Sciatic nerve (tissue), 2 donors: ENCODE measurements around the gene A4GNT. TPM values are rescaled to one million over a fixed set of nuclear protein-coding genes. Genes with fewer than 3 reads are reported as not detected.
"Not testable (repeated sequence)": the region's sequence is repeated elsewhere in the genome, so short reads cannot be mapped to it uniquely, and the experiment has no call there.

ENCODE experiments used
- ATAC-seq: fragments of 200-7000 bp; cut with Tn5 transposase; one replicate; pipeline ENCODE4 v1.9.1; 2020; ENCODE audit warnings: mild to moderate bottlenecking, moderate library complexity
- DNase-seq: peaks from one replicate; pipeline ENCODE4 v3.0.0-alpha.2; 2020; ENCODE audit warnings: low spot score
- intact Hi-C: fragments of 100-400 bp; cut with DNase I; formaldehyde crosslinking; loops from one replicate; pipeline ENCODE4 v1.14.2; 2022
- total RNA-seq: library from RNA; stranded (reverse); fragmentation: NEBNext Ultra II Directional; extraction: Animal tissue kit (Norgen Biotek cat#: 25700); gene quantifications from one replicate; pipeline ENCODE4 v1.2.1, GENCODE V29; 2021
- donor health status: DM: no; HTN: no; CAD: no.
- donor health status: DM: no; HTN: no; CAD: no.

A4GNT gene
- total RNA-seq, 1 donor from 2014 or later: not detected

GRCh38 chr3:138124706-138125355 lies 7.4 kb downstream of the A4GNT start:
- intact Hi-C loops: no loop called here
- ATAC-seq: no peak
- no peak for DNase-seq

- intact Hi-C loops: no loop called here
- DNase-seq (no peak), ATAC-seq (no peak)
Observed at GRCh38 chr3:138124188-138124587, 8.0 kb downstream of the A4GNT start.

- DNase-seq: no peak
- intact Hi-C loops: loop anchor here (5.0 kb wide), 1 partner anchor 52 kb away; no protein-coding TSS in a partner anchor
- ATAC-seq: no peak
Observed at GRCh38 chr3:138119423-138119766, 12.8 kb downstream of the A4GNT start.

GRCh38 chr3:138118612-138119422 lies 13.4 kb downstream of the A4GNT start:
- DNase-seq (peak; percentile 86), ATAC-seq (peak; percentile 58)
- intact Hi-C loops: loop anchor here (5.0 kb wide), 1 partner anchor 52 kb away; no protein-coding TSS in a partner anchor

GRCh38 chr3:138114988-138115971 lies 16.9 kb downstream of the A4GNT start, which contains the start of gene DZIP1L:
Gene DZIP1L, minus strand, starts transcription at chr3:138115608. Its CDS starts 11,637 bp downstream, at chr3:138103971.
- intact Hi-C loops: loop anchor here (2.0 to 5.0 kb wide), 2 partner anchors 48 to 70 kb away; no protein-coding TSS in a partner anchor
- ATAC-seq (peak; percentile 94), DNase-seq (peak; percentile 77)

- intact Hi-C loops: loop anchor here (2.0 kb wide), 1 partner anchor 70 kb away; no protein-coding TSS in a partner anchor
- ATAC-seq (peak; percentile 41), DNase-seq (no peak)
Observed at GRCh38 chr3:138114431-138114918, 17.7 kb downstream of the A4GNT start.

- DNase-seq (no peak), ATAC-seq (no peak)
- intact Hi-C loops: no loop called here
Observed at GRCh38 chr3:138113326-138113725, 18.9 kb downstream of the A4GNT start.

- DNase-seq: no peak
- ATAC-seq: no peak
- intact Hi-C loops: no loop called here
Observed at GRCh38 chr3:138112362-138112761, 19.8 kb downstream of the A4GNT start.

- DNase-seq: no peak
- no peak for ATAC-seq
- intact Hi-C loops: no loop called here
Observed at GRCh38 chr3:138105598-138105997, 26.6 kb downstream of the A4GNT start.

- intact Hi-C loops: no loop called here
- ATAC-seq: no peak
- no peak for DNase-seq
Observed at GRCh38 chr3:138103466-138103865, 28.7 kb downstream of the A4GNT start.

GRCh38 chr3:138101351-138101940 lies 30.7 kb downstream of the A4GNT start:
- intact Hi-C loops, ATAC-seq, DNase-seq: not testable (repeated sequence)

- intact Hi-C loops: no loop called here
- DNase-seq: no peak
- ATAC-seq: no peak
Observed at GRCh38 chr3:138099417-138099816, 32.8 kb downstream of the A4GNT start.

GRCh38 chr3:138097192-138098172 lies 34.7 kb downstream of the A4GNT start:
- ATAC-seq (no peak), DNase-seq (no peak)
- intact Hi-C loops: no loop called here

- intact Hi-C loops: no loop called here
- no peak for ATAC-seq
- no peak for DNase-seq
Observed at GRCh38 chr3:138093721-138094120, 38.5 kb downstream of the A4GNT start.

- no peak for DNase-seq
- intact Hi-C loops: no loop called here
- ATAC-seq: no peak
Observed at GRCh38 chr3:138092023-138092422, 40.2 kb downstream of the A4GNT start.

GRCh38 chr3:138089091-138089490 lies 43.1 kb downstream of the A4GNT start:
- no peak for ATAC-seq
- intact Hi-C loops: no loop called here
- no peak for DNase-seq

- ATAC-seq, intact Hi-C loops, DNase-seq: not testable (repeated sequence)
Observed at GRCh38 chr3:138085745-138086144, 46.4 kb downstream of the A4GNT start.
